K562 (cell line): ENCODE data around the gene RAB40B. TPM values are rescaled to one million over a fixed set of nuclear protein-coding genes. Genes with fewer than 3 reads are reported as not detected.

ENCODE experiments used
- ATAC-seq: fragments of 200-7000 bp; cut with Tn5 transposase; 3 replicates; pipeline ENCODE4 v1.9.1; 2020; ENCODE audit warnings: moderate library complexity
- BruUV-seq: library from RNA; stranded (reverse); fragments of 400-500 nt; replicated peaks from 2 replicates; lab custom pipeline; 2021; lab: Mats Ljungman, UMichigan
- CTCF ChIA-PET: fragments of 300-600 bp; formaldehyde crosslinking; extraction: SDS; loops from one replicate; lab custom pipeline; 2021; ENCODE audit warnings: low intra/inter-chr PET ratio; lab: Yijun Ruan, JAX
- POLR2A ChIA-PET: fragments of 300-600, 350-650 bp; sonication (Branson Sonifier 250); formaldehyde crosslinking; extraction: SDS; loops from one replicate; lab custom pipeline; 2021; ENCODE audit warnings: antibody characterized with exemption, inconsistent platforms; lab: Yijun Ruan, JAX
- DNase-seq, 4 experiments: peaks; one replicate each; pipeline versions ENCODE4 v3.0.0 to v3.0.0-alpha.2; 2011 to 2018; ENCODE audit warnings: low spot score in 3 of 4, mixed read lengths in 3 of 4; ENCODE audit errors: extremely low read depth in 1 of 4
- FAIRE-seq: peaks from 2 replicates; lab custom pipeline; 2011; peaks lifted over from hg19 to GRCh38; lab: Jason Lieb, UNC
- H2AFZ ChIP-seq: 2 replicates; pipeline ENCODE4 v1.6.0; 2011; ENCODE audit warnings: low read depth, low read length, control low read depth, inconsistent platforms
- H3K27ac ChIP-seq: fragments of 200-600 bp; 3 replicates; pipeline ENCODE4 v1.8.0; 2011; ENCODE audit warnings: low read depth, mild to moderate bottlenecking, control low read depth, inconsistent platforms, low read length, moderate library complexity, mixed read lengths; ENCODE audit errors: extremely low read depth
- H3K27me3 ChIP-seq, 2 experiments: fragments of 300-600 bp in 1 of 2; 2 replicates in 1 of 2; 3 replicates in 1 of 2; pipeline versions ENCODE4 v1.6.0 to v1.8.0; 2011; ENCODE audit warnings: inconsistent platforms in 2 of 2, low read length in 2 of 2, mild to moderate bottlenecking in 1 of 2, mixed read lengths in 1 of 2, moderate library complexity in 1 of 2; ENCODE audit not compliant: control insufficient read depth in 2 of 2, insufficient read depth in 2 of 2
- H3K36me3 ChIP-seq: fragments of 300-600 bp; 3 replicates; pipeline ENCODE4 v1.8.0; 2011; ENCODE audit warnings: mild to moderate bottlenecking, low read length, inconsistent platforms; ENCODE audit not compliant: control insufficient read depth, insufficient read depth
- H3K4me1 ChIP-seq, 2 experiments: fragments of 200-600 bp in 1 of 2; replicated peaks in 1 of 2; 2 replicates in 1 of 2; 3 replicates in 1 of 2; pipeline versions ENCODE4 v1.5.1 to v1.8.0; 2011; ENCODE audit warnings: inconsistent platforms in 2 of 2, low read length in 2 of 2, mild to moderate bottlenecking in 1 of 2, mixed read lengths in 1 of 2, moderate library complexity in 1 of 2; ENCODE audit not compliant: control insufficient read depth in 2 of 2, insufficient read depth in 2 of 2
- H3K4me2 ChIP-seq: 2 replicates; pipeline ENCODE4 v1.6.1; 2011; ENCODE audit warnings: low read length, control low read depth, inconsistent platforms, mixed read lengths; ENCODE audit not compliant: insufficient read depth
- H3K4me3 ChIP-seq: fragments of 200-600 bp; sonication (generic), shearing (Covaris generic); 2 replicates; pipeline ENCODE4 v1.5.1; 2016; ENCODE audit warnings: control low read depth, inconsistent platforms
- H3K79me2 ChIP-seq: fragments of 200-600 bp; 3 replicates; pipeline ENCODE4 v1.8.0; 2011; ENCODE audit warnings: low read length, inconsistent platforms; ENCODE audit not compliant: control insufficient read depth, insufficient read depth
- H3K9ac ChIP-seq, 2 experiments: 2 replicates each; pipeline versions ENCODE4 v1.6.0 to v1.6.1; 2011; ENCODE audit warnings: low read depth in 2 of 2, low read length in 2 of 2, control low read depth in 1 of 2, inconsistent platforms in 1 of 2, mild to moderate bottlenecking in 1 of 2, mixed read lengths in 1 of 2; ENCODE audit not compliant: insufficient read depth in 1 of 2
- H3K9me1 ChIP-seq: one replicate; pipeline ENCODE4 v1.6.0; 2011; ENCODE audit warnings: inconsistent platforms, mild to moderate bottlenecking, low read length, moderate library complexity; ENCODE audit not compliant: control insufficient read depth, insufficient read depth
- H3K9me3 ChIP-seq: replicated peaks from 2 replicates; pipeline ENCODE4 v1.5.1; 2011; ENCODE audit warnings: low read depth, low read length, inconsistent platforms; ENCODE audit not compliant: control insufficient read depth, insufficient read depth
- H4K20me1 ChIP-seq: replicated peaks from 2 replicates; pipeline ENCODE4 v1.6.1; 2011; ENCODE audit warnings: low read length, inconsistent platforms, mixed read lengths; ENCODE audit not compliant: control insufficient read depth, insufficient read depth
- YY1 ChIP-seq, 3 experiments: IDR thresholded peaks; 2 replicates each; pipeline ENCODE4 v1.6.1; 2011; ENCODE audit warnings: low read length in 2 of 3, mild to moderate bottlenecking in 2 of 3, moderate library complexity in 2 of 3, borderline replicate concordance in 1 of 3, control low read depth in 1 of 3, low read depth in 1 of 3; ENCODE audit not compliant: insufficient read depth in 3 of 3, insufficient replicate concordance in 2 of 3, control insufficient read depth in 1 of 3, insufficient read length in 1 of 3; ENCODE audit errors: extremely low read depth in 1 of 3
- ZNF282 ChIP-seq: sonication (generic); formaldehyde crosslinking; IDR thresholded peaks from 2 replicates; pipeline ENCODE4 v1.8.1; 2023; ENCODE audit warnings: missing genetic modification reagents
- WGBS: fragments of 100-300 bp; shearing (Covaris generic); methylation state at CpG from one replicate; pipeline ENCODE4 v1.1.6; 2016; ENCODE audit warnings: low coverage, mixed read lengths; ENCODE audit not compliant: insufficient coverage; ENCODE audit errors: missing lambda C conversion rate; 5-methylcytosine and 5-hydroxymethylcytosine counted together
- in situ Hi-C: fragments of 300-500 bp; cut with MboI; formaldehyde crosslinking; loops from 4 replicates; pipeline ENCODE4 v1.15.0; 2018; ENCODE audit warnings: inconsistent platforms, mixed read lengths
- intact Hi-C: fragments of 100-400 bp; cut with micrococcal nuclease; formaldehyde crosslinking; loops from 2 replicates; pipeline ENCODE4 v1.14.2; 2022
- polyA plus RNA-seq, 8 experiments: library from polyadenylated mRNA; depleted of rRNA in 4 of 8; stranded (reverse) in 5 of 8; unstranded in 3 of 8; fragments of >200 nt; fragmentation: Nextera tagmentation in 2 of 8; fragmentation: Illumina TruSeq in 1 of 8; extraction: Ambion mirVana in 2 of 8; extraction: Trizol in 1 of 8; gene quantifications; 2 replicates each; pipeline versions ENCODE4 v1.2.1 to v1.2.3, GENCODE V29; 2011 to 2014; ENCODE audit warnings: inconsistent platforms in 1 of 8, missing spikeins in 1 of 8
- total RNA-seq, 7 experiments: library from RNA; depleted of rRNA in 6 of 7; stranded (reverse); fragments of >200 nt in 6 of 7; fragmentation: Illumina TruSeq in 2 of 7; extraction: Trizol in 2 of 7; gene quantifications; 2 replicates each; pipeline versions ENCODE4 v1.2.1 to v1.2.3, GENCODE V29; 2011 to 2021; ENCODE audit warnings: low replicate concordance in 1 of 7
- TF ChIP-seq, protein P1 (sequence below), 3 experiments: IDR thresholded peaks in 2 of 3; conservative IDR thresholded peaks in 1 of 3; 2 replicates each; pipeline ENCODE4 v1.5.1; 2011 to 2012; ENCODE audit warnings: low read length in 3 of 3, mild to moderate bottlenecking in 3 of 3, control low read depth in 2 of 3, improper control_type of control experiment in 1 of 3, inconsistent platforms in 1 of 3, low read depth in 1 of 3, mixed read lengths in 1 of 3, moderate library complexity in 1 of 3; ENCODE audit not compliant: insufficient read depth in 2 of 3

The RAB40B gene
- total and polyA plus RNA-seq, 9 of the 15 experiments (the other 6 are each of a cell fraction or from before 2014, with no cell fraction given), result 0.13 to 4.6 (median 1.4) TPM

DNA sequence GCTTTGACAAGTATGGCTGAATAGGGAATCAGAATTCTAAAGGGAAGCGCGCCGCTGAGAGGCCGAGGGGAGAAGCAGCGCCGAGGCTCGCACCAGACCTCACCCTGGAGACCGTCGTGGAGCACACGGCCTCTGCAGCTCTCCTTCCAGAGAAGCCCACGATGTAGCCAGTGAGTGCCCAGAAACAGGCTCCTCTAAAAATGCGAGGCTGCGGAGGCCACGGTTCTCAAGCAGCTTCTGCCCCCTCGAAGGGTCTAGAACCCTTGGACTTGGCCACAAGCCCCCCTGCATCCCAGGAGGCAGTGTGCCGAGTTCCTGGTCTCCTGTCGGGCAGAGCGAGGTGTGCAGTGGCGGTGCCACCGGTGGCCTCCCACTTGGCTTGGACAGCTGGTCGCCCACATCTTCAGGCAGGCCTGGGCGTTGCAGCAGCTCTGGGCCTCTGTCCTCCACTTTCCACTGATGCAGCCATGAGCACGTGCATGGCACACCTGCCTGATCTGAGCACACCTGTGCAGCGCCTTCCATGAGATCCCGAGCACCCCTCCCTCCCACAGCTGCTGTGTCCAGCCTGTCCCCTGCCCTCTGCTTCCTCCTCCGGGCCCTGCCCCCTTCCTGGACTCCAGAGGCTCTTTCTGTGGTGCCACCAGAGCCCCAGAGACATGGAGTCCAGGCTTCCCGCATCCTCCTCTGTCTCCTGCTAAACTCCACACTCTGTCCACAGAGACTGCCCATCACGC lies 31.4 kb downstream of the RAB40B start:
- Histone ChIP-seq H3K27me3 (peaks cover 6 to 39% of the 10 kb centered on the region in 2 experiments; a peak in 3 of 5 replicates), H3K4me3 (no peak overlapping the region), H3K9me3 (no peaks in the 10 kb centered on the region), H3K4me1 (peaks cover 3 to 50% of the 10 kb centered on the region in 2 experiments; a peak in 2 of 5 replicates), H3K36me3 (no peaks in the 10 kb centered on the region), H3K9ac (peak overlapping the region in 1 of 2 experiments; percentile 43; a peak in 2 of 4 replicates), H3K4me2 (no peak overlapping the region), H3K27ac (no peak overlapping the region), H4K20me1 (no peaks in the 10 kb centered on the region), H2AFZ (no peak overlapping the region), H3K79me2 (no peaks in the 10 kb centered on the region), H3K9me1 (no peaks in the 10 kb centered on the region)
- intact Hi-C loops (no loop called here), in situ Hi-C loops (no loop called here)
- FAIRE-seq, result no peak
- peak in 1 of 4 experiments; percentile 23 for DNase-seq
- peak; percentile 55; the same call in 2 of the 3 replicates for ATAC-seq
- TF ChIP-seq ZNF282 (CRISPR knock-in tag), result no peak
- TF ChIP-seq, protein P1, sequence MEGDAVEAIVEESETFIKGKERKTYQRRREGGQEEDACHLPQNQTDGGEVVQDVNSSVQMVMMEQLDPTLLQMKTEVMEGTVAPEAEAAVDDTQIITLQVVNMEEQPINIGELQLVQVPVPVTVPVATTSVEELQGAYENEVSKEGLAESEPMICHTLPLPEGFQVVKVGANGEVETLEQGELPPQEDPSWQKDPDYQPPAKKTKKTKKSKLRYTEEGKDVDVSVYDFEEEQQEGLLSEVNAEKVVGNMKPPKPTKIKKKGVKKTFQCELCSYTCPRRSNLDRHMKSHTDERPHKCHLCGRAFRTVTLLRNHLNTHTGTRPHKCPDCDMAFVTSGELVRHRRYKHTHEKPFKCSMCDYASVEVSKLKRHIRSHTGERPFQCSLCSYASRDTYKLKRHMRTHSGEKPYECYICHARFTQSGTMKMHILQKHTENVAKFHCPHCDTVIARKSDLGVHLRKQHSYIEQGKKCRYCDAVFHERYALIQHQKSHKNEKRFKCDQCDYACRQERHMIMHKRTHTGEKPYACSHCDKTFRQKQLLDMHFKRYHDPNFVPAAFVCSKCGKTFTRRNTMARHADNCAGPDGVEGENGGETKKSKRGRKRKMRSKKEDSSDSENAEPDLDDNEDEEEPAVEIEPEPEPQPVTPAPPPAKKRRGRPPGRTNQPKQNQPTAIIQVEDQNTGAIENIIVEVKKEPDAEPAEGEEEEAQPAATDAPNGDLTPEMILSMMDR (IDR thresholded peaks at IDR 0.05 in 2 of 3, conservative IDR thresholded peaks at IDR 0.05 in 1 of 3; ENCODE audit: insufficient read depth in 2 of 3, low read depth in 1 of 3, low read length in 3 of 3), result peak in 1 of 3 experiments; percentile 27; a peak in 2 of 6 replicates
- TF ChIP-seq YY1 (IDR thresholded peaks at IDR 0.05; ENCODE audit: borderline replicate concordance in 1 of 3, control insufficient read depth in 1 of 3, extremely low read depth in 1 of 3, insufficient read depth in 3 of 3, insufficient read length in 1 of 3, insufficient replicate concordance in 2 of 3, low read depth in 1 of 3, low read length in 2 of 3), result peak in 1 of 3 experiments; percentile 16
- ChIA-PET CTCF (no interaction called here), POLR2A (no interaction called here)
- WGBS, result 25% methylated on average over 26 of the region's 28 CpGs
- no TSS peak for BruUV-seq
